Hematopoietic multipotent progenitor cell treated with erythropoietin and hydrocortisone succinate and interleukin-3 and kit ligand, for 15 days (in vitro differentiated cells): ENCODE data around the gene ACAD9.

ENCODE experiments used
- DNase-seq: peaks from one replicate; pipeline ENCODE4 v3.0.0-alpha.2; 2015; ENCODE audit warnings: low spot score

ACAD9 gene

GRCh38 chr3:128935922-128936321, 56.5 kb downstream of the ACAD9 start:
- no peak for DNase-seq

- DNase-seq: no peak
Measured at GRCh38 chr3:128936341-128936740, 56.9 kb downstream of the ACAD9 start.

GRCh38 chr3:128940252-128940651, 60.8 kb downstream of the ACAD9 start:
- DNase-seq: no peak

GRCh38 chr3:128942161-128942952, 62.9 kb downstream of the ACAD9 start:
- no peak for DNase-seq

- no peak for DNase-seq
Measured at GRCh38 chr3:128945041-128945877, 65.8 kb downstream of the ACAD9 start.

- DNase-seq: no peak
Measured at GRCh38 chr3:128945878-128946175, 66.4 kb downstream of the ACAD9 start.

GRCh38 chr3:128946411-128946810, 67.0 kb downstream of the ACAD9 start:
- no peak for DNase-seq

GRCh38 chr3:128949158-128949557, 69.7 kb downstream of the ACAD9 start:
- no peak for DNase-seq

- no peak for DNase-seq
Measured at GRCh38 chr3:128950223-128950938, 71.0 kb downstream of the ACAD9 start.

GRCh38 chr3:128956440-128956839, 77.0 kb downstream of the ACAD9 start:
- no peak for DNase-seq
